Hepatocyte (in vitro differentiated cells): ENCODE measurements around the gene SERPINF2. TPM values are rescaled to one million over a fixed set of nuclear protein-coding genes. Genes with fewer than 3 reads are reported as not detected.
"Not testable (repeated sequence)": the region's sequence is repeated elsewhere in the genome, so short reads cannot be mapped to it uniquely, and the experiment has no call there.

Source experiments
- DNase-seq: peaks from one replicate; pipeline ENCODE4 v3.0.0-alpha.2; 2016; ENCODE audit warnings: low spot score
- H2AFZ ChIP-seq: fragments of 200-600 bp; sonication (generic); 2 replicates; pipeline ENCODE4 v1.6.0; 2016; ENCODE audit warnings: antibody characterized with exemption, mild to moderate bottlenecking
- H3K27ac ChIP-seq: fragments of 200-600 bp; sonication (generic); 2 replicates; pipeline ENCODE4 v1.5.1; 2016; ENCODE audit warnings: mild to moderate bottlenecking
- H3K27me3 ChIP-seq: fragments of 200-600 bp; sonication (generic); 2 replicates; pipeline ENCODE4 v1.6.1; 2016
- H3K36me3 ChIP-seq: fragments of 200-600 bp; sonication (generic); replicated peaks from 2 replicates; pipeline ENCODE4 v1.5.1; 2016; ENCODE audit warnings: low read depth; ENCODE audit not compliant: insufficient read depth
- H3K4me1 ChIP-seq: fragments of 200-600 bp; sonication (generic); 2 replicates; pipeline ENCODE4 v1.5.1; 2016; ENCODE audit warnings: mild to moderate bottlenecking, moderate library complexity; ENCODE audit not compliant: insufficient read depth
- H3K4me2 ChIP-seq: fragments of 200-600 bp; sonication (generic); 2 replicates; pipeline ENCODE4 v1.6.0; 2016
- H3K4me3 ChIP-seq: fragments of 200-600 bp; sonication (generic); 2 replicates; pipeline ENCODE4 v1.5.1; 2016; ENCODE audit warnings: mild to moderate bottlenecking
- H3K79me2 ChIP-seq: fragments of 200-600 bp; sonication (generic); 2 replicates; pipeline ENCODE4 v1.6.0; 2017; ENCODE audit warnings: mild to moderate bottlenecking
- H3K9me2 ChIP-seq: fragments of 200-600 bp; sonication (generic); replicated peaks from 2 replicates; pipeline ENCODE4 v1.6.0; 2017; ENCODE audit warnings: mild to moderate bottlenecking; ENCODE audit not compliant: insufficient read depth
- H3K9me3 ChIP-seq: fragments of 200-600 bp; sonication (generic); 2 replicates; pipeline ENCODE4 v1.5.1; 2016; ENCODE audit warnings: low read depth, mild to moderate bottlenecking
- H4K20me1 ChIP-seq: fragments of 200-600 bp; sonication (generic); 2 replicates; pipeline ENCODE4 v1.6.0; 2016; ENCODE audit warnings: mild to moderate bottlenecking; ENCODE audit not compliant: insufficient read depth, poor library complexity, severe bottlenecking
- EZH2 ChIP-seq: fragments of 200-600 bp; sonication (generic); IDR thresholded peaks from 2 replicates; pipeline ENCODE4 v1.6.1; 2016; ENCODE audit warnings: antibody characterized with exemption, mild to moderate bottlenecking, borderline replicate concordance
- EZH2phosphoT487 ChIP-seq: fragments of 200-600 bp; sonication (generic); IDR thresholded peaks from one replicate; pipeline ENCODE4 v1.6.1; 2018; ENCODE audit warnings: antibody characterized with exemption, mild to moderate bottlenecking, low read depth, moderate library complexity; ENCODE audit not compliant: unreplicated experiment, severe bottlenecking
- WGBS: methylation state at CpG from one replicate; pipeline ENCODE4 v1.1.6; 2016; ENCODE audit warnings: low lambda C conversion rate; ENCODE audit errors: missing lambda C conversion rate; 5-methylcytosine and 5-hydroxymethylcytosine counted together
- polyA plus RNA-seq: library from polyadenylated mRNA; unstranded; fragments of >200 nt; fragmentation: Nextera tagmentation; extraction: Ambion mirVana; gene quantifications from 2 replicates; pipeline ENCODE4 v1.2.1, GENCODE V29; 2016
- total RNA-seq: library from RNA; depleted of rRNA; stranded (reverse); fragments of >200 nt; gene quantifications from 2 replicates; pipeline ENCODE4 v1.2.3, GENCODE V29; 2014
- TF ChIP-seq, protein P1 (sequence below): fragments of 200-600 bp; sonication (generic); IDR thresholded peaks from 2 replicates; pipeline ENCODE4 v1.5.1; 2016; ENCODE audit warnings: antibody characterized with exemption, mild to moderate bottlenecking; ENCODE audit not compliant: poor library complexity

SERPINF2 gene
- total and polyA plus RNA-seq, 2 experiments from 2014 or later, result 127 to 164 TPM

GRCh38 chr17:1762901-1763898 is 20.5 kb downstream of the SERPINF2 start:
- Histone ChIP-seq H3K9me2 (no peaks in the 10 kb centered on the region), H3K4me2 (peak overlapping the region; percentile 84), H3K79me2 (peaks cover 23% of the 10 kb centered on the region), H3K27ac (peak overlapping the region; percentile 95), H3K4me1 (peaks cover 23% of the 10 kb centered on the region), H3K4me3 (peak overlapping the region; percentile 41), H4K20me1 (no peaks in the 10 kb centered on the region), H2AFZ (peak overlapping the region; percentile 13), H3K9me3 (no peaks in the 10 kb centered on the region), H3K36me3 (no peaks in the 10 kb centered on the region), H3K27me3 (no peaks in the 10 kb centered on the region)
- TF ChIP-seq EZH2, result no peak
- no peak for TF ChIP-seq EZH2phosphoT487
- TF ChIP-seq, protein P1, sequence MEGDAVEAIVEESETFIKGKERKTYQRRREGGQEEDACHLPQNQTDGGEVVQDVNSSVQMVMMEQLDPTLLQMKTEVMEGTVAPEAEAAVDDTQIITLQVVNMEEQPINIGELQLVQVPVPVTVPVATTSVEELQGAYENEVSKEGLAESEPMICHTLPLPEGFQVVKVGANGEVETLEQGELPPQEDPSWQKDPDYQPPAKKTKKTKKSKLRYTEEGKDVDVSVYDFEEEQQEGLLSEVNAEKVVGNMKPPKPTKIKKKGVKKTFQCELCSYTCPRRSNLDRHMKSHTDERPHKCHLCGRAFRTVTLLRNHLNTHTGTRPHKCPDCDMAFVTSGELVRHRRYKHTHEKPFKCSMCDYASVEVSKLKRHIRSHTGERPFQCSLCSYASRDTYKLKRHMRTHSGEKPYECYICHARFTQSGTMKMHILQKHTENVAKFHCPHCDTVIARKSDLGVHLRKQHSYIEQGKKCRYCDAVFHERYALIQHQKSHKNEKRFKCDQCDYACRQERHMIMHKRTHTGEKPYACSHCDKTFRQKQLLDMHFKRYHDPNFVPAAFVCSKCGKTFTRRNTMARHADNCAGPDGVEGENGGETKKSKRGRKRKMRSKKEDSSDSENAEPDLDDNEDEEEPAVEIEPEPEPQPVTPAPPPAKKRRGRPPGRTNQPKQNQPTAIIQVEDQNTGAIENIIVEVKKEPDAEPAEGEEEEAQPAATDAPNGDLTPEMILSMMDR, result no peak
- WGBS, result 22% methylated on average over 21 of the region's 22 CpGs
- DNase-seq, result peak; percentile 73

GRCh38 chr17:1764284-1764683 is 21.6 kb downstream of the SERPINF2 start:
- no peaks in the 10 kb centered on the region for H4K20me1 ChIP-seq
- TF ChIP-seq, protein P1, result no peak
- TF ChIP-seq EZH2 (no peak), EZH2phosphoT487 (no peak)
- peaks cover 23% of the 10 kb centered on the region for H3K4me1 ChIP-seq
- no peaks in the 10 kb centered on the region for H3K9me3 ChIP-seq
- no peak overlapping the region for H2AFZ ChIP-seq
- peaks cover 23% of the 10 kb centered on the region for H3K79me2 ChIP-seq
- peak overlapping the region; percentile 95 for H3K27ac ChIP-seq
- no peaks in the 10 kb centered on the region for H3K9me2 ChIP-seq
- H3K36me3 ChIP-seq, result no peaks in the 10 kb centered on the region
- 12% methylated on average over 11 of the region's 11 CpGs for WGBS
- no peaks in the 10 kb centered on the region for H3K27me3 ChIP-seq
- H3K4me3 ChIP-seq, result no peak overlapping the region
- DNase-seq, result peak; percentile 83
- H3K4me2 ChIP-seq, result peak overlapping the region; percentile 84

GRCh38 chr17:1764705-1765104 is 22.0 kb downstream of the SERPINF2 start:
- H3K9me3 ChIP-seq, DNase-seq, H3K9me2 ChIP-seq, H2AFZ ChIP-seq, H3K4me3 ChIP-seq, H3K36me3 ChIP-seq, H4K20me1 ChIP-seq, H3K27me3 ChIP-seq: not testable (repeated sequence)
- H3K4me2 ChIP-seq, result peak overlapping the region; percentile 84
- 92% methylated on average over 7 of the region's 7 CpGs for WGBS
- peaks cover 23% of the 10 kb centered on the region for H3K79me2 ChIP-seq
- H3K4me1 ChIP-seq, result peaks cover 25% of the 10 kb centered on the region
- peak overlapping the region; percentile 95 for H3K27ac ChIP-seq

DNA sequence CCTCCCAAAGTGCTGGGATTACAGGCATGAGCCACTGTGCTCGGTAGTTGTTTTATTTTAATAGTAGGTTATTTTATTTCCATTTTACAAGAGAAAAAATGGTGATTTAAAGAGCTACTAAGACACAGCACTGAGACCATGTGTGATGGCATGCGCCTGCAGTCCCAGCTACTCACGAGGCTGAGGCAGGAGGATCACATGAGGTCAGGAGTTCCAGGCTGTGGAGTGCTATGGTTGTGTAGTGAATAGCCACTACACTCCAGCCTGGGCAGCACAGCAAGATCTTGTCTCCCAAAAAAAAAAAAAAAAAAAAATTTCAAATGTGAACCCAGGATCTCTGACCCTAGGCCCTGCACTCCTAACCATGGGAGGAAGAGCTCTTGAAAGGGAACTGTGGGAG is 22.9 kb downstream of the SERPINF2 start:
- no peak overlapping the region for H2AFZ ChIP-seq
- no peaks in the 10 kb centered on the region for H3K9me3 ChIP-seq
- no peaks in the 10 kb centered on the region for H3K36me3 ChIP-seq
- H3K27me3 ChIP-seq, result no peaks in the 10 kb centered on the region
- H3K4me1 ChIP-seq, result peaks cover 29% of the 10 kb centered on the region
- TF ChIP-seq, protein P1, result no peak
- TF ChIP-seq EZH2phosphoT487 (no peak), EZH2 (no peak)
- no peak overlapping the region for H3K27ac ChIP-seq
- peaks cover 23% of the 10 kb centered on the region for H3K79me2 ChIP-seq
- H4K20me1 ChIP-seq, result no peaks in the 10 kb centered on the region
- no peak overlapping the region for H3K4me2 ChIP-seq
- H3K4me3 ChIP-seq, result no peak overlapping the region
- 87% methylated on average over 3 of the region's 3 CpGs for WGBS
- H3K9me2 ChIP-seq, result no peaks in the 10 kb centered on the region
- DNase-seq, result no peak
